ENCODE measurements around the gene KIFBP. TPM values are rescaled to one million over a fixed set of nuclear protein-coding genes. Genes with fewer than 3 reads are reported as not detected.

The KIFBP gene
- total and polyA plus RNA-seq, 9 of the 15 experiments (the other 6 are each of a cell fraction or from before 2014, with no cell fraction given), result 5.6 to 23.2 (median 14.8) TPM

GRCh38 chr10:69018613-69019012, 30.0 kb downstream of the KIFBP start (continued):
- TF ChIP-seq XRCC5 (IDR thresholded peaks at IDR 0.05; ENCODE audit: low read depth, low read length), result no peak
- no peak for TF ChIP-seq RBM34 (IDR thresholded peaks at IDR 0.05; ENCODE audit: borderline replicate concordance, insufficient read depth, low read length)
- no peak for TF ChIP-seq HBP1 (CRISPR knock-in tag; IDR thresholded peaks at IDR 0.05)
- no peak for TF ChIP-seq SMAD3 (CRISPR knock-in tag; conservative IDR thresholded peaks at IDR 0.05)
- TF ChIP-seq ATF7 (IDR thresholded peaks at IDR 0.05), result no peak
- TF ChIP-seq NCOA2 (IDR thresholded peaks at IDR 0.05; ENCODE audit: partially characterized antibody in 2 of 2), result no peak
- no peak for TF ChIP-seq HOXB6 (CRISPR knock-in tag; IDR thresholded peaks at IDR 0.05; ENCODE audit: borderline replicate concordance)
- TF ChIP-seq ZNF589 (CRISPR knock-in tag; IDR thresholded peaks at IDR 0.05; ENCODE audit: low read depth), result no peak
- TF ChIP-seq CTBP1 (IDR thresholded peaks at IDR 0.05; ENCODE audit: borderline replicate concordance), result peak; percentile 59
- TF ChIP-seq SFPQ (IDR thresholded peaks at IDR 0.05; ENCODE audit: low read depth, low read length), result no peak
- TF ChIP-seq MAFF (IDR thresholded peaks at IDR 0.05; ENCODE audit: low read length), result peak; percentile 41; the same call in 1 of the 2 replicates
- no peak for TF ChIP-seq PHF8 (IDR thresholded peaks at IDR 0.05; ENCODE audit: borderline replicate concordance, low read length)
- TF ChIP-seq PTRF (tag; IDR thresholded peaks at IDR 0.05), result no peak
- no peak for TF ChIP-seq TSHZ1 (CRISPR knock-in tag; IDR thresholded peaks at IDR 0.05)
- TF ChIP-seq TRIM28 (IDR thresholded peaks at IDR 0.05), result no peak
- no peak for TF ChIP-seq SRF (CRISPR knock-in tag; IDR thresholded peaks at IDR 0.05)
- TF ChIP-seq GATA2 (CRISPR knock-in tag; IDR thresholded peaks at IDR 0.05), result no peak
- TF ChIP-seq E2F5 (CRISPR knock-in tag; IDR thresholded peaks at IDR 0.05), result no peak
- TF ChIP-seq HMG20B (CRISPR knock-in tag; IDR thresholded peaks at IDR 0.05), result no peak
- TF ChIP-seq DMBX1 (CRISPR knock-in tag; IDR thresholded peaks at IDR 0.05; ENCODE audit: borderline replicate concordance), result 0 out of 2 replicates have a peak, but pooled peaks have one; percentile 30
- TF ChIP-seq, protein P1, sequence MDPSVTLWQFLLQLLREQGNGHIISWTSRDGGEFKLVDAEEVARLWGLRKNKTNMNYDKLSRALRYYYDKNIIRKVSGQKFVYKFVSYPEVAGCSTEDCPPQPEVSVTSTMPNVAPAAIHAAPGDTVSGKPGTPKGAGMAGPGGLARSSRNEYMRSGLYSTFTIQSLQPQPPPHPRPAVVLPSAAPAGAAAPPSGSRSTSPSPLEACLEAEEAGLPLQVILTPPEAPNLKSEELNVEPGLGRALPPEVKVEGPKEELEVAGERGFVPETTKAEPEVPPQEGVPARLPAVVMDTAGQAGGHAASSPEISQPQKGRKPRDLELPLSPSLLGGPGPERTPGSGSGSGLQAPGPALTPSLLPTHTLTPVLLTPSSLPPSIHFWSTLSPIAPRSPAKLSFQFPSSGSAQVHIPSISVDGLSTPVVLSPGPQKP (CRISPR knock-in tag; IDR thresholded peaks at IDR 0.05), result no peak

Measured in K562 (cell line).